ENCODE measurements around the gene FAM156A.
"Not testable (repeated sequence)": the region's sequence is repeated elsewhere in the genome, so short reads cannot be mapped to it uniquely, and the experiment has no call there.

Gene FAM156A

DNA sequence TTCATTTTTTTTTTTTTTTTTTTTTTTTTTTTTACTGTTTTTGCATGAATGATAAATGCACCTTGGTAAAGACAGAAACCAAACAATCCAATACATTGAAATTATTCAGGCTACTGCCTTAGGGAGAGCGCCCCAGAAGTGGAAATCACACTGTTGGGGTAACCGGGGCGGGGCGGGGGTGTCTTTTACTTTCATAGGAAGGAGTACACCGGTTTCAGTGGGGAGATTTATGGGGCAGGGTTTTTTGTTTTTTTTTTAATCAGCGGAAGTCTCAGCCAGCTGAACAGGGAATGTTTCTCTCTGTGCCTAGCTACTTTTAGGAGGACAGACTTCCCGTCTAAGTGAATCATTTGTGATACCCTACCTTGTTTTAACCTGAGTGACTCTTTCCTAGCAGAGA is 643 bp upstream of the FAM156A start:
- H3K27ac ChIP-seq (ENCODE audit: low read length); H3K27me3 ChIP-seq (ENCODE audit: low read depth, low read length); H3K9me3 ChIP-seq (ENCODE audit: control insufficient read depth in 1 of 2, low read length in 2 of 2); H3K36me3 ChIP-seq (ENCODE audit: control insufficient read depth in 1 of 2, insufficient read depth in 2 of 2, low read length in 2 of 2); H3K4me3 ChIP-seq (ENCODE audit: low read depth in 1 of 2, low read length in 2 of 2); H3K4me1 ChIP-seq (ENCODE audit: control insufficient read depth in 1 of 2, insufficient read depth in 2 of 2, low read length in 2 of 2): not testable (repeated sequence)

GRCh38 chrX:52949884-52950283 is 8.4 kb downstream of the FAM156A start:
- not testable (repeated sequence) for H3K4me1 ChIP-seq (ENCODE audit: control insufficient read depth in 1 of 2, insufficient read depth in 2 of 2, low read length in 2 of 2); H3K36me3 ChIP-seq (ENCODE audit: control insufficient read depth in 1 of 2, insufficient read depth in 2 of 2, low read length in 2 of 2); H3K9me3 ChIP-seq (ENCODE audit: control insufficient read depth in 1 of 2, low read length in 2 of 2); H3K4me3 ChIP-seq (ENCODE audit: low read depth in 1 of 2, low read length in 2 of 2); H3K27me3 ChIP-seq (ENCODE audit: low read depth, low read length); H3K27ac ChIP-seq (ENCODE audit: low read length)

DNA sequence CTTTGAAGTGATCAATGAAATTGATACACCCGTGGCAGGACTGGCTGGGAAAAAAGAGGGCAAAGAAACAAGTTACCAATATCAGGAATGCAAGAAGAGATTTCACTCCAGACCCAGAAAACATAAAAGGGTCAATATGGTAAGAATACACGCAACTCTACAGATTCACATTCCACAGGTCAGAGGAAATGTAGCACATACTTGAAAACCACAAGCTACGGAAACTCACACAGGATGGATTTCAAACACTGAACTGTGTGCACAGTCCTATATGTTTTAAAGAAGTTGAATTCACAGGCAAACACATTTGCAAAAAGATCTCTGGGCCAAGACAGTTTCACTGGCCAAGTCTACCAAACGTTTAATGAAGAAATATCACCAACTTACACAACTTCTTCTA is 9.0 kb downstream of the FAM156A start:
- not testable (repeated sequence) for H3K27me3 ChIP-seq (ENCODE audit: low read depth, low read length); H3K9me3 ChIP-seq (ENCODE audit: control insufficient read depth in 1 of 2, low read length in 2 of 2); H3K4me3 ChIP-seq (ENCODE audit: low read depth in 1 of 2, low read length in 2 of 2); H3K4me1 ChIP-seq (ENCODE audit: control insufficient read depth in 1 of 2, insufficient read depth in 2 of 2, low read length in 2 of 2); H3K27ac ChIP-seq (ENCODE audit: low read length); H3K36me3 ChIP-seq (ENCODE audit: control insufficient read depth in 1 of 2, insufficient read depth in 2 of 2, low read length in 2 of 2)

GRCh38 chrX:52948265-52948664 is 10.1 kb downstream of the FAM156A start:
- not testable (repeated sequence) for H3K4me1 ChIP-seq (ENCODE audit: control insufficient read depth in 1 of 2, insufficient read depth in 2 of 2, low read length in 2 of 2); H3K9me3 ChIP-seq (ENCODE audit: control insufficient read depth in 1 of 2, low read length in 2 of 2); H3K36me3 ChIP-seq (ENCODE audit: control insufficient read depth in 1 of 2, insufficient read depth in 2 of 2, low read length in 2 of 2); H3K27me3 ChIP-seq (ENCODE audit: low read depth, low read length); H3K4me3 ChIP-seq (ENCODE audit: low read depth in 1 of 2, low read length in 2 of 2); H3K27ac ChIP-seq (ENCODE audit: low read length)

DNA sequence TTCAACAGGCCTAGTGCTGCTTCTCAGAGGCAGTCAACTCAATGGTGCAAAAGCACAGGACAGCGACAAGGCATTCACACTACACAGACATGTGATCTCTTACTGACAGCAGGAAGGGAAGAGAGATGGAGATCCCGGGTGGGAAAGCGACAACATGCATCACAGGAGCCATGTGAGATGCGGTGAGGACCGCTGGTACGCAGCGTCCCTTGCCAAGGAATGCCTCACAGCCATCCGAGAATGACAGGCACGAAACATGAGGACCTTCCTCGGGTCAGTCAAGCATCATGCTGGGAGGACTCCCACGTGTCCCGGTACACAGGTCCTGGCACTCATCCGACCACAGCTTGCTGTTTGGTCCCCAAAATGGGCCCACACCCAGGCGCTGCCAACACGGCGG is 10.8 kb downstream of the FAM156A start:
- not testable (repeated sequence) for H3K36me3 ChIP-seq (ENCODE audit: control insufficient read depth in 1 of 2, insufficient read depth in 2 of 2, low read length in 2 of 2); H3K27ac ChIP-seq (ENCODE audit: low read length); H3K4me3 ChIP-seq (ENCODE audit: low read depth in 1 of 2, low read length in 2 of 2); H3K4me1 ChIP-seq (ENCODE audit: control insufficient read depth in 1 of 2, insufficient read depth in 2 of 2, low read length in 2 of 2); H3K27me3 ChIP-seq (ENCODE audit: low read depth, low read length); H3K9me3 ChIP-seq (ENCODE audit: control insufficient read depth in 1 of 2, low read length in 2 of 2)

- H3K9me3 ChIP-seq (ENCODE audit: control insufficient read depth in 1 of 2, low read length in 2 of 2); H3K27ac ChIP-seq (ENCODE audit: low read length); H3K4me3 ChIP-seq (ENCODE audit: low read depth in 1 of 2, low read length in 2 of 2); H3K4me1 ChIP-seq (ENCODE audit: control insufficient read depth in 1 of 2, insufficient read depth in 2 of 2, low read length in 2 of 2); H3K36me3 ChIP-seq (ENCODE audit: control insufficient read depth in 1 of 2, insufficient read depth in 2 of 2, low read length in 2 of 2); H3K27me3 ChIP-seq (ENCODE audit: low read depth, low read length): not testable (repeated sequence)
Observed at GRCh38 chrX:52945838-52946494, 12.4 kb downstream of the FAM156A start.

DNA sequence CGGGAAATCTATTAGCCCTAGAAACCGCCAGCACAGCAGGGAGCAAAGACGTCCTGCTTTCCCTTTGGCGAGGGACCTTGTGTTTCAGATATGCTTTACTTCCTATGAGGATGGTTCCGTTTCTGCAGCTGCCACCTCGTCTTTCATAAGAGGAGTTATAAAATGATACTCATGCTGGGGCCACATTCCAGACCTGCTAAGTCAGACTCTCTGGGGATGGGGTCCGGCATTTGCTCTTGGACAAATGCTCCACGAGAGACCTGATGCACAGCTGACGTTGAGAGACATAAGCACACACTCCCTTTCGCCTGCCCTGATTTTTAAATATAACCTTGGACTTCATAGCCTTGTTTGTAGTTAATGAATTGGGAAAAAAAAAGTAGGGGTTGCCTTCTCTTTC is 16.6 kb downstream of the FAM156A start:
- not testable (repeated sequence) for H3K36me3 ChIP-seq (ENCODE audit: control insufficient read depth in 1 of 2, insufficient read depth in 2 of 2, low read length in 2 of 2); H3K9me3 ChIP-seq (ENCODE audit: control insufficient read depth in 1 of 2, low read length in 2 of 2); H3K27me3 ChIP-seq (ENCODE audit: low read depth, low read length); H3K4me1 ChIP-seq (ENCODE audit: control insufficient read depth in 1 of 2, insufficient read depth in 2 of 2, low read length in 2 of 2); H3K27ac ChIP-seq (ENCODE audit: low read length); H3K4me3 ChIP-seq (ENCODE audit: low read depth in 1 of 2, low read length in 2 of 2)

DNA sequence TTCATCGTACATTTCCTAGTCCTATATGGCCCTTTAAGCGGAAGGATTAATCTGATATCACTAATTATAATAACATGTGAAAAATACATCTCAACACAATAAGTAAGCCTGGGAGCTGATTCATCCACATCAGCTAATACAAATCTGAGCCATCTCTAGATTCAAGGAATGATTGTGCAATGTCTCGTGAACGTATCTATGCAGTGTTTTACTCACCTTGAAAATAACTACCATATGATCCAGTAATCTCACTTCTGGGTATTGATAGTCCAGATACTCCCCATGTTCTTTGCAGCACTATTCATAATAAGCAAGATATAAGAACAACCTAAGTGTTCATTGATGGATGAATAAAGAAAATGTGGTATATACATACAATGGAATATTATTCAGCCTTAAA is 17.6 kb downstream of the FAM156A start:
- H3K27ac ChIP-seq (ENCODE audit: low read length); H3K4me3 ChIP-seq (ENCODE audit: low read depth in 1 of 2, low read length in 2 of 2); H3K27me3 ChIP-seq (ENCODE audit: low read depth, low read length); H3K9me3 ChIP-seq (ENCODE audit: control insufficient read depth in 1 of 2, low read length in 2 of 2); H3K36me3 ChIP-seq (ENCODE audit: control insufficient read depth in 1 of 2, insufficient read depth in 2 of 2, low read length in 2 of 2); H3K4me1 ChIP-seq (ENCODE audit: control insufficient read depth in 1 of 2, insufficient read depth in 2 of 2, low read length in 2 of 2): not testable (repeated sequence)

DNA sequence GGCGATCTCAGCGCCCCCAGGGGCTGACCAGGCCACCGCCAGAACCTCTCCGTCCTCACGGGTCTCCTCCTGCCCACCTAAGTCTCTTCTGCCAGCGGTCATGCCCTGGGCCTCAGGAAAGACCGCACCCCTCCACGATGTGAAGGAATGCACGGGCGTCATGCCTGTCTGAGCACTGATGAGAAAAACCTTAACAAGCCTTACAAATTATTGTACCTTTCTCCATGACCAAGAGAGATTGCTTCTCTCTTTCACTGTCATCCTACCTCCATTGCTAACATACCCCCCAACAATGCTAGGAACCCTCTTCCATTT is 22.9 kb downstream of the FAM156A start:
- not testable (repeated sequence) for H3K36me3 ChIP-seq (ENCODE audit: control insufficient read depth in 1 of 2, insufficient read depth in 2 of 2, low read length in 2 of 2); H3K9me3 ChIP-seq (ENCODE audit: control insufficient read depth in 1 of 2, low read length in 2 of 2); H3K4me1 ChIP-seq (ENCODE audit: control insufficient read depth in 1 of 2, insufficient read depth in 2 of 2, low read length in 2 of 2); H3K27me3 ChIP-seq (ENCODE audit: low read depth, low read length)
- peak overlapping the region; percentile 63 to 78 for H3K4me3 ChIP-seq (ENCODE audit: low read depth in 1 of 2, low read length in 2 of 2)
- H3K27ac ChIP-seq (ENCODE audit: low read length): peak overlapping the region; percentile 92

DNA sequence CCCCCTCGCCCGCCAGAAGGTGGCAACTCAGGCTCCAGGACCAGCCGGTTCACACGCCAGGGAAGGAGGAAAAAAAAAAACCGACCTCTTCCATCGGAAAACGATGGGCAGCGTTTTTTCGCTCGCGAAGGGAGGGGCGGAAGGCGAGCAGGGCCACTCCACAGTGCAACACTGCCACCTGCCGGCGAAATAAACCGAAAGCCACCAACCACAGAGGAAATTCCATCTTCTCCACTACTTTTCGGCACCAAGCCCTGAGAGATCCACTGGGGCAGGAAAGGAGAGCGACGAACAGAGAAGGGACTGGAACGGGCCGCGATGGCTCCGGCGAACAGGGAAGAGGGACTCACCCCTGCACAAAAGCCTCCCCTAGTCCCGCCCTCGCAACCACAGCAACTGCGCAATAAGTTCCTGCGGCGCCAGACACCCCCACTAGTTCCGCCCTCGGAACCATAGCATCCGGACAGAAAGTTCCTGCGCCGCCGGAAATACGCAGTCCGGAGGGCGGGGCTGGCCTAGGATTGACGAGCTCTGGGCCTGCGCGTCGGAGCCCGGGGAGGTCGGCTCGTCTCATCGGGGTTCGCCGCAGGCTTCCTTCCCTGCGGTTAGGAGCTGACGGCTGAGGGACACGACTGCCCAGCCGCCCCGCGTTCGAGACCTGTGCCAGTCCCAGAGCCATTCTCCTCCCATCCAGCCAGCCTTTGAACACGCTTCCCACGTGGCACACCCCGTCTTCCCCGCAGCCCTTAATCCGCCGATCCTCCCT is 23.4 kb downstream of the FAM156A start:
- H3K36me3 ChIP-seq (ENCODE audit: control insufficient read depth in 1 of 2, insufficient read depth in 2 of 2, low read length in 2 of 2): no peaks in the 10 kb centered on the region
- no peaks in the 10 kb centered on the region for H3K4me1 ChIP-seq (ENCODE audit: control insufficient read depth in 1 of 2, insufficient read depth in 2 of 2, low read length in 2 of 2)
- H3K27me3 ChIP-seq (ENCODE audit: low read depth, low read length): no peaks in the 10 kb centered on the region
- H3K27ac ChIP-seq (ENCODE audit: low read length): peak overlapping the region; percentile 92
- peak overlapping the region; percentile 63 to 78 for H3K4me3 ChIP-seq (ENCODE audit: low read depth in 1 of 2, low read length in 2 of 2)
- no peaks in the 10 kb centered on the region for H3K9me3 ChIP-seq (ENCODE audit: control insufficient read depth in 1 of 2, low read length in 2 of 2)

DNA sequence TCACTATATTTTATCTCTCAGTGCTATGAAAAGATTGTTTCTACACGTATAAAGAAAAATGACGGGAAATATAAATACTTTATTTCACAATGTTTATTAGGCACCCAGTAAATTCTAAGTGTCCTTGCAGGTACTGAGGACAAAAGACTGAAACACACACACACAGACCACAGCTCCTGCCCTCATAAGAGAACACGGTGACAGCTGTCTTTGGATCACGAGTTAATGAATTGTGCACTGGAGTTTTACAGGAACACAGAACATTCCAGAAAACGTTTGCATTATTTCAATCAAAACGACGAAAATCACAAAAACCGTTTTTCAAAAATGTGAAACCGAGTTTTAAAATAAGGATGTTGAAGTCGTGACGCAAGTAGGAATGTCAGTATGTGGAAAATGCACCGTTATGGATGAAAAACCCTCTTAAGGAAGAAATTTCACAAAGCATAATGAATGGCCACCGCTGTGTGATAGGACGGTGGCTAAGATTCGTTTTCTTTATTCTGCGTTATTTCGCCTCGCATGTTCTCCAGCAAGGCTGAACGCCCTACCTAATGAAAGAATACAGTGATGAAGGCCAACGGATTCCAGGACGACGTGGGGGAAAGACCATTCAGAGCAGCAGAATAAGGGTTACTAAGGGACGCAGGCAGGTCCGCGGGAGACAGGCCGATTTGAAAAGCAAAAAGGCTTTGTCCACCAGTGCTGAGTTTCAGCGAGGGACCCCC is 24.2 kb downstream of the FAM156A start:
- peak overlapping the region; percentile 63 to 78 for H3K4me3 ChIP-seq (ENCODE audit: low read depth in 1 of 2, low read length in 2 of 2)
- no peaks in the 10 kb centered on the region for H3K27me3 ChIP-seq (ENCODE audit: low read depth, low read length)
- H3K36me3 ChIP-seq (ENCODE audit: control insufficient read depth in 1 of 2, insufficient read depth in 2 of 2, low read length in 2 of 2): no peaks in the 10 kb centered on the region
- H3K27ac ChIP-seq (ENCODE audit: low read length): peak overlapping the region; percentile 92
- no peaks in the 10 kb centered on the region for H3K9me3 ChIP-seq (ENCODE audit: control insufficient read depth in 1 of 2, low read length in 2 of 2)
- no peaks in the 10 kb centered on the region for H3K4me1 ChIP-seq (ENCODE audit: control insufficient read depth in 1 of 2, insufficient read depth in 2 of 2, low read length in 2 of 2)

GRCh38 chrX:52933213-52933612 is 25.1 kb downstream of the FAM156A start:
- H3K4me1 ChIP-seq (ENCODE audit: control insufficient read depth in 1 of 2, insufficient read depth in 2 of 2, low read length in 2 of 2): no peaks in the 10 kb centered on the region
- no peak overlapping the region for H3K4me3 ChIP-seq (ENCODE audit: low read depth in 1 of 2, low read length in 2 of 2)
- H3K27ac ChIP-seq (ENCODE audit: low read length): no peak overlapping the region
- no peaks in the 10 kb centered on the region for H3K9me3 ChIP-seq (ENCODE audit: control insufficient read depth in 1 of 2, low read length in 2 of 2)
- H3K36me3 ChIP-seq (ENCODE audit: control insufficient read depth in 1 of 2, insufficient read depth in 2 of 2, low read length in 2 of 2): no peaks in the 10 kb centered on the region
- no peaks in the 10 kb centered on the region for H3K27me3 ChIP-seq (ENCODE audit: low read depth, low read length)
